Measurements from ENCODE around the gene PNMT. TPM values are rescaled to one million over a fixed set of nuclear protein-coding genes. Genes with fewer than 3 reads are reported as not detected.

Gene PNMT
- total and polyA plus RNA-seq, 2 donors (not counting 3 experiments of a cell fraction or from before 2014, with no cell fraction given), result 0.11 TPM; not detected in 1

GRCh38 chr17:39621523-39622379 lies 46.5 kb upstream of the PNMT start:
- Histone ChIP-seq H3K9me3 (replicated peaks; ENCODE audit: control insufficient read depth, insufficient read depth, low read length) (no peaks in the 10 kb centered on the region), H3K79me2 (ENCODE audit: control insufficient read depth, insufficient read depth, low read length) (no peaks in the 10 kb centered on the region), H3K36me3 (ENCODE audit: control insufficient read depth in 2 of 2, extremely low read depth in 1 of 2, insufficient read depth in 2 of 2, low read length in 2 of 2) (no peaks in the 10 kb centered on the region), H3K9me1 (replicated peaks; ENCODE audit: control insufficient read depth, extremely low read depth, insufficient read depth, low read length) (no peaks in the 10 kb centered on the region), H4K20me1 (replicated peaks; ENCODE audit: control insufficient read depth, extremely low read depth, insufficient read depth, low read length) (no peaks in the 10 kb centered on the region), H3K4me3 (replicated peaks in 1 of 3; ENCODE audit: insufficient read depth in 1 of 3, low read depth in 1 of 3, low read length in 3 of 3) (no peak overlapping the region), H3K4me2 (ENCODE audit: insufficient read depth, low read length) (no peak overlapping the region), H3K9ac (replicated peaks; ENCODE audit: extremely low read depth, insufficient read depth, low read length) (no peak overlapping the region), H3K4me1 (ENCODE audit: control insufficient read depth, extremely low read depth, insufficient read depth, low read length) (peaks cover 10% of the 10 kb centered on the region), H3K27ac (ENCODE audit: insufficient read depth, low read depth, low read length) (no peak overlapping the region), H3K27me3 (ENCODE audit: control insufficient read depth in 2 of 2, insufficient read depth in 2 of 2, low read length in 2 of 2) (peaks cover 24 to 26% of the 10 kb centered on the region in 2 experiments), H2AFZ (ENCODE audit: low read depth, low read length) (no peak overlapping the region)
- ChIA-PET CTCF (interaction anchor here (0.5 to 5.8 kb wide), 82 partner anchors 8 to 415 kb away, joined by 3 to 291 read pairs (median 5); partner anchors contain the start of genes CDK12, ERBB2, IKZF3 and MED1), POLR2A (no interaction called here)
- FAIRE-seq, result peak; percentile 91
- TF ChIP-seq CTCF (IDR thresholded peaks at IDR 0.05; ENCODE audit: extremely low read depth in 1 of 2, insufficient read depth in 1 of 2, low read depth in 1 of 2, low read length in 2 of 2) (peak; percentile 100), EZH2 (IDR thresholded peaks at IDR 0.05; ENCODE audit: borderline replicate concordance, low read depth, low read length, severe bottlenecking) (peak; percentile 48), GATA2 (IDR thresholded peaks at IDR 0.05; ENCODE audit: insufficient read depth, insufficient read length, low read depth, low read length) (no peak)
- peak; percentile 87 for DNase-seq (ENCODE audit: low read depth, low spot score)
- no TSS peak for BruUV-seq (replicated peaks)
- dilution Hi-C loops (cut with MboI; ENCODE audit: extremely low pct_ligation_motif_present, low sequenced_read_pairs) (no loop called here), intact Hi-C loops (cut with micrococcal nuclease) (loop anchor here (1.0 to 10.0 kb wide), 9 partner anchors 31 to 359 kb away; partner anchors contain the start of genes MIEN1, PNMT and PSMD3)

Data from endothelial cell of umbilical vein (primary cell).